VCaP (cell line): Measurements from ENCODE around the gene KAZN.

ENCODE experiments used
- H3K27ac ChIP-seq: fragments of 450-650 bp; 2 replicates; pipeline ENCODE4 v1.5.1; 2017
- TF ChIP-seq, protein P1 (sequence below): fragments of 450-650 bp; conservative IDR thresholded peaks from 2 replicates; pipeline ENCODE4 v1.5.1; 2017; ENCODE audit warnings: mild to moderate bottlenecking, moderate library complexity

KAZN gene

DNA sequence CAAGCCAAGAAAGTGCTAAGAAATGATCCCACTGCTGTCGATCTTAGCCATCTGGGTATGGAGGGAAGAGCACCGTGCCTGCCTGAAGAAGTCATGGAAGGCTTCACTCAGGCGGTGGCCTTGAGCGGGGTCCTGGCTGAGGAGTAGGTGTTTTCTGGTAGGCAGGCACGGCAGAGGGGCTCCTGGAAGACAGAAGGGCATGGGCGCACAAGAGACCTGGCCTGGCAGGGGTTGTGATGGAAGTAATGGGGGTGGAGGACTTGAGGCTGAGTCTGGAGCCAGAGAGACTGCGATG, 185.1 kb downstream of the KAZN start:
- H3K27ac ChIP-seq, result no peak overlapping the region
- TF ChIP-seq, protein P1, sequence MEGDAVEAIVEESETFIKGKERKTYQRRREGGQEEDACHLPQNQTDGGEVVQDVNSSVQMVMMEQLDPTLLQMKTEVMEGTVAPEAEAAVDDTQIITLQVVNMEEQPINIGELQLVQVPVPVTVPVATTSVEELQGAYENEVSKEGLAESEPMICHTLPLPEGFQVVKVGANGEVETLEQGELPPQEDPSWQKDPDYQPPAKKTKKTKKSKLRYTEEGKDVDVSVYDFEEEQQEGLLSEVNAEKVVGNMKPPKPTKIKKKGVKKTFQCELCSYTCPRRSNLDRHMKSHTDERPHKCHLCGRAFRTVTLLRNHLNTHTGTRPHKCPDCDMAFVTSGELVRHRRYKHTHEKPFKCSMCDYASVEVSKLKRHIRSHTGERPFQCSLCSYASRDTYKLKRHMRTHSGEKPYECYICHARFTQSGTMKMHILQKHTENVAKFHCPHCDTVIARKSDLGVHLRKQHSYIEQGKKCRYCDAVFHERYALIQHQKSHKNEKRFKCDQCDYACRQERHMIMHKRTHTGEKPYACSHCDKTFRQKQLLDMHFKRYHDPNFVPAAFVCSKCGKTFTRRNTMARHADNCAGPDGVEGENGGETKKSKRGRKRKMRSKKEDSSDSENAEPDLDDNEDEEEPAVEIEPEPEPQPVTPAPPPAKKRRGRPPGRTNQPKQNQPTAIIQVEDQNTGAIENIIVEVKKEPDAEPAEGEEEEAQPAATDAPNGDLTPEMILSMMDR, result no peak

DNA sequence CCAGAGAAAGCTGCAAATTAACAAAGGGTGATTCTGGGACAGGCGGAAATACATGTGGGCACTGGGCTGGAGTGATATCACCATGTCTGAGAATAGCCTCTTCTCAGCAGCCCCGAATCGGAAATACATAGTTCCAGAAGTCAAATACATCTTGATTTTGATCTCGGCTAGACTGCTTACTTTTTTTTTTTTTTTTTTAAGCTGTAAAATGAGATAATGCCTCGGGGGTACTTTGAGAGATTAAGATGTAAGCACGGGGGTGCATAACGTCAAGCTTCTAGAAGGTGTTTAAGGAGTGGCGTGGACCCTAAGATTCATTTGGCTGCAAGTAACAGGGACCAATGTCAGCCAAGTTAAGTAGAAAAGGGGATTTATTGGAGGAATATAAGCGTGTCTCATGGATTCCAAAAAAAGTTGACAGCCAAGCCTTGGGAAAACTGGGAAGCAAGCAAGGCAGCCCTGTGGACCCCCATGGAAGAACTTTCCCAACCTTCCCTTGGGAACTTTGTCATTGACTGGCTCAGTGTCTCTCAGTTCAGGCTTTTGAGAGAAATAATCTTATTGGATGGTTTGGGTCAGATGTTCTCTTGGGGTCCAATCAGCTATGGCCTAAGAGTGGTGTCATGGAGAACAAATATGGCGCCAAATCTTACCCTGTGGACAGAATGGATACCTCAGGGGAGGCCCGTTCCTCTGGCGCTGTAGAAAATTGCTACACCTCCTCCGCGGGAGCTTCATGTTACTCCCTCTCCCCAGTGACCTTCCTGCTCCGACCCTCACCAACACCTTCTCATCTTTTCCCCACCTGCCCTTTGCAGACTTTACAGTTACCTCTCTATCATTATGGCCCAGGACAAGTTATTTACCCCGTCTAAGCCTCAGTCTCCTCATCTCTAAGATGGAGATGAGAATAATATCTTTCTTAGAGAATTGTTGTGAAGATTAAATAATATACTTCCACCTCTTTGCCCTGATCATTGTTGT, 186.6 kb downstream of the KAZN start:
- TF ChIP-seq, protein P1, result no peak
- no peak overlapping the region for H3K27ac ChIP-seq

DNA sequence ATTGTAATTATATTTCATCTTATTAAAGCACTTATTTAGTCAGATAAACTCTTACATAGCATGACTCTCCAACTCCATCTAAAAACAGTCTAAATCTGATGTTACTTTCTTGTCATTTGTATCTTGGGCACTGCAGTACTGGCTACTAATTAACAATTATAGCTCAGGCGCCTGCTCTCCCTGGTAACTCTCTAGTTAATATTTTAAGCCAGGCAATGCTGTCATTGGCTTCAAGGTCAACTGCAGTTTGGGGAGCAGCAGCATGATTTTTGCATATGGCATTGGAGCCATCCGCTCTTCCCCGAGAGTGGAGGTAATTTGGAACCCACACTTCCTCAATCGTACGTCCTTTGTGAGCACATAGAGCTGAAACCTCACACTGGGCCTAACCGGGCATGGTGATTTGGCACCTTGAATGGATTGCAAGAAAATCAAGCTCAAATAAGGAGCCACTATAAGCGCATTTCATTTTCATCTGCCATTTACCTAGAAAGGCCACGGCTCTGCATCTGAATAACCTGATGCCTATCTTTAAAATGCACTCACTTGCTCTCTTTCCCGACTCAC, 187.7 kb downstream of the KAZN start:
- no peak overlapping the region for H3K27ac ChIP-seq
- TF ChIP-seq, protein P1, result no peak

DNA sequence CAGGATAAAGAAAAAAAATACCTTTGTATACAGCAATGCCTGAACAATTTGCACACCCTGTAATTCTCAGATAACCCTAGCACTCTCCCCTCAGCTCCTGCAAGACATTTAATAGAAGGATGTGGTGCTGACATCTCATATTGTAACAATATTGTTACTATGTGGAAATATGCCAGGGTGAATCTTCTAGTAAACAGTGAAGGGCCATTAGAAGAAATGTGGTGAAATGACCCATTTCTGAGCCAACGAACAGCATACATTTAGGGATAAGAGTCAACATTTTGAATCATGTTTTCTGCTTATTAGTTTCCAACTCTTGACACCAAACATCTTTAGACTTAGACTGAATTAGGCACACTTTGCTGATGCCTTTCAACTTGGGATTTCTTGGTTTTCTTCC, 188.2 kb downstream of the KAZN start:
- H3K27ac ChIP-seq, result no peak overlapping the region
- TF ChIP-seq, protein P1, result no peak

DNA sequence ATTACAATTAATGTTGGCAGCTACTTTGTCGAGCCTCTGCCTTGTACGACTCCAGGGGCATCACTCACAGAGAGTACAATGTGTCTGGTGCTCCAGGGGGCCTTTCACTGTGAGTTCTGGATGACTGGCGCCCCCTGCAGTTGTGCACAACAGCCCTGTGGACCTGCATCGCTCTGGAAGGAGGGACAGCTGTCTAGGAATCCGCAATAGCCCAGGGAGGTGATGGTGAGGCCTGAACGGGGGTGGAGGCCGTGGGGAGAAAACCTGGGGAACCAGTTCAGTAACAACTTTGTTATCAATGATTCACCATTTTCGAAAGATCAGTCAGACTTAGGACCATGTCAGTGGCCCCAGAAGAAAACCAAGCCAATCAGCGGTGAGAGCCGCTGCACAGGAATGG, 189.1 kb downstream of the KAZN start:
- TF ChIP-seq, protein P1, result no peak
- no peak overlapping the region for H3K27ac ChIP-seq

DNA sequence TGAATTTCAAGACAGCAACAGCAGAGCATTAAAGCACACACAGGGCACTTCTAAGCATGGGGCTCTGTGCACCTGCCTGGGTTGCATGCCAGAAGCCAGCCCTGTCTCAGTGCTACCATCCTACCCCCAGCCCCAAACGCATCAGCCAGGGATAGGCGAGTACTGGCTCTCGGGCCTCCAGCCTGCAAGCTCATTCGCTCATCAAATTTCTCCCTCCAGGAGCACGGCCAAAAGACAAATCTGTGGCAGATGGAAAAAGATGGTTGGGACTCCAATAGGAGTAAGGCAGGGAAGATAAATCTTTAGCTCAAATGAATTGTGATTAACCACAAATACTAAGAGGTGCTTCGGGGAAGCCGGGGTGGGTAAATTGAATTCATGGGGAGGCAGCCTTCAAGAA, 189.6 kb downstream of the KAZN start:
- no peak overlapping the region for H3K27ac ChIP-seq
- TF ChIP-seq, protein P1, result no peak

DNA sequence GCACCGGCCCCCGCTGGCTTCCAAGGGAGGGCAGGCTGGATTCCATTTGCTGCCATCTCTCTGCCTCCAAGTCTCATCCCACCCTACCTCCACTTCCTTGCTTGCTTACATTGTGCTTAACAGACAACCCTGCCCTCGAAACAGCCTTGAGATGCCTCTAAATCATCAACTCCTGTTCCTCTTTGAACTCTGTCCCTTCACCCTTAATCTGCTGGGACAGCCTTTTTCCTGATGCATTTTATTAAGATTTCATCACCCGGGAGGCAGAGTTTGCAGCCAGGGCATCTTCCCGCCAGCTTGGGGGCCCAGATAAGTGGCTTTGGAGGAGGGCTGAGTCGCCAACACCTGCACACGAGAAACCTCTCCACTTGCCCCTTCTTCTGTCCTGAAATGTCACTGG, 192.5 kb downstream of the KAZN start:
- no peak overlapping the region for H3K27ac ChIP-seq
- TF ChIP-seq, protein P1, result no peak
